GM21367 (cell line): ENCODE data around the gene PACS2.
"Not testable (repeated sequence)": the region's sequence is repeated elsewhere in the genome, so short reads cannot be mapped to it uniquely, and the experiment has no call there.

Experiments used
- ATAC-seq: cut with Tn5 transposase; IDR thresholded peaks from one replicate; pipeline ENCODE4 v1.9.1; 2021; ENCODE audit not compliant: unreplicated experiment

PACS2 gene

GRCh38 chr14:105313381-105314286 is 914 bp upstream of the PACS2 start:
- peak; percentile 11 for ATAC-seq

DNA sequence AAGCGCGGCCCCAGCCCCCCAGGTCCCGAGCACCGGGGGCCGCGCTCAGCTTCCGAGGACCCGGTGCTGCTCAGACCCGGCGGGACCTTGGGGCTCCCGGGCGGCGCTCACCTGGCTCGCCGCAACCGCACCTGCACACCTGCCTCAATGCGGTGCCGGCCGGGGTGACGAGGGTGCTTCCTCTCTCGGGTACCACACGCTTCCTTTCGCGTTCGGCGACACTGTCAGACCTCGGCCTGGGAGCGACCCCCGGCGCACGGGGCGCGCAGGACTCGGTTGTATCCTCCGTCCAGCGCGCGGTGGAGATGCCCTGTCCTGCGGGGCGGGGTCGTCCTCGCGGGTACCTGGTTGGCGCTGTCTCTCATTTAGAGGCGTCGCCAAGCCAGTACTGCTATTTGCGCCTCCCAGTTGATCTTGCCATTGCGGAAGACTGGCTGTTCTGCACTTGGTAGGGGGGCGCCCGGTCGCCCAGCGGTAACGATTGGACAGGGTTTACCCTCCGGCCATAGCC is 718 bp downstream of the PACS2 start:
- ATAC-seq, result peak; percentile 8

DNA sequence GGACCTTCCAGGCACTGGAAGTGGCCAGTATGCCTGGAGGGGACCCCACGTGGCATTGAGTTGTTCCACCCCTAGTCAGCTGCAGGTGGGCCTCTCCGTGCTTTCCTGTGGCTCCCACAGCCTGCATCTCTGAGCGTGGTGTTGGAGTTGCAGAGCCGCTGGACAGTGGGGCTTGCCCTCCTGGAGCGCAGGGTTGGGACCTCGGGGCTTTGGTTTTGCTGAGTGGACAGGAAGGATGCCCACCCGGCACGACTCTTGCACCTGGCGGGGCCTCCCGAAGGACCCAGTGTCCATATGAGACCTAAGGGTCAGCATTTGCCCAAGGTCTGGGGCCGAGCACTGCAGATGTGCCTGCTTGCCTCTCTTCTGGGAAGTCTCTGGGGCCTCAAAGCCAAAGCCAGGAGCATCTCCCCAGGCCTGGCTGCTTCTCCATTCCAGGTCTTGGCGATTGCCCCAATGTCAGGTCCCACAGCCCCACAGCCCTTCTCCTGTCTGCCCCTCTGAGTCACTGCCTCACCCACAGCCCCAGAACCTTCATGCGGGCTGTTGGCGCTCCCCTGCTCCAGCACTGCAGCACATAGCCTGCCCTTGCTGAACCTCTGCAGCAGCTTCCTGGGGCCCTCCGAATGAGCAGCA is 1.5 kb downstream of the PACS2 start:
- no peak for ATAC-seq

- ATAC-seq, result no peak
These were observed 2.0 kb downstream of the PACS2 start for GRCh38 chr14:105316577-105316941.

GRCh38 chr14:105316968-105317510 is 2.5 kb downstream of the PACS2 start:
- no peak for ATAC-seq

DNA sequence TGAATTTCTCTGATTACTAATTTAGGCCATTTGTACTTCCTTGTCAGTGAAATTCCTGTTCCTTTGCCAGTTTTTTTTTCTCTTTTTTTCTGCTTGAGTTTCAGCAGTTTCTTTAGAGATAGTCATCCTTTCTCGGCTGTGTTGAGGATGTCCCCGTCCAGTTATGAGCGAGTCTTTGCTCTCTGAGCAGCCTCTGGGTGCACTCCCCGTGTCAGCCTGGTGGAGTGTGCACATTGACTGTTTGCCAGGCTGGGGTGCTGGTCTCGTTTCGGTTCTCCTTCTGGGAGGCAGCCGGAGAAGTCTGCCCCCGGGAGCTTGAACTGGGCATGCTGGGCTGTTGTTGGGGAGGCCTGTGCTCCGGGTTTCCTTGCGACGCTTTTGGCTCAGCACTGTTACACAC is 3.0 kb downstream of the PACS2 start:
- ATAC-seq, result no peak

DNA sequence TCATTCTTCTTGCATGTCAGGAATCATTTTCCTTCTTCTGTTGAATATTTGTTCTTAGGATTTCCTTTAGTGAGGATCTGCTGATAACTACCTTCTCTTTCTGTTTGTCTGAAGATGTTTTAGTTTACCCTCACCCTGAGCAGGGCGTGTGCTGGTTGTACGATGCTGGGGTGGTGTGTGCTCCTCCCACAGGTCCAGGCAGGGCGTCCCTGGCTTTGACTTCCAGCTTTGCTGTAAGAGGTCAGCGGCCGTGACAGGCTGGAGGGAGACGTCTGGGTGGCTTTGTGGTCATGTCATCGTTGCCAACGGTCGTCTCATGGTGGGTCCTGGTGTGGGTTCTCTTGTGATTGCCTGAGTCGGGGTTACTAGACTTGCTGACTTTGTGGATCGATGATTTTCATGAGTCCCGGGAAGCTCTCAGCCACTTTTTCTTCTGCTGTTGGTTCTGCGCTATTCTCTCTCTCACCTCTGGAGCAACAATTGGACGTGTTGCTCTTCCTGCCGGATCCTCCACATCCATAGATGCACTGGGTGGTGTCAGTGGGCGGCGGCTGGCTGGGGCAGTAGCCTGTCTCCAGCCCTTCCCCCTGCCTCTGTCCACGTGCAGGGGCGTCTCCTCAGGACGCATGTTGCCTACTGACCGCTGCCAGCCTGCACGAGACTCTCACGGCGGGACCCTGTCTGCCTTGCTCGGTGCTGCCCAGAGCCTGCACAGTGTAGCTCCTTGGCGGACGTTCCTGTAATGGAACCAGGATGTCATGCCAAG is 8.4 kb downstream of the PACS2 start:
- no peak for ATAC-seq

- no peak for ATAC-seq
These were observed 9.1 kb downstream of the PACS2 start for GRCh38 chr14:105323663-105324062.

GRCh38 chr14:105324080-105324778 is 9.7 kb downstream of the PACS2 start:
- ATAC-seq, result no peak

GRCh38 chr14:105324871-105325270 is 10.3 kb downstream of the PACS2 start:
- ATAC-seq, result no peak

DNA sequence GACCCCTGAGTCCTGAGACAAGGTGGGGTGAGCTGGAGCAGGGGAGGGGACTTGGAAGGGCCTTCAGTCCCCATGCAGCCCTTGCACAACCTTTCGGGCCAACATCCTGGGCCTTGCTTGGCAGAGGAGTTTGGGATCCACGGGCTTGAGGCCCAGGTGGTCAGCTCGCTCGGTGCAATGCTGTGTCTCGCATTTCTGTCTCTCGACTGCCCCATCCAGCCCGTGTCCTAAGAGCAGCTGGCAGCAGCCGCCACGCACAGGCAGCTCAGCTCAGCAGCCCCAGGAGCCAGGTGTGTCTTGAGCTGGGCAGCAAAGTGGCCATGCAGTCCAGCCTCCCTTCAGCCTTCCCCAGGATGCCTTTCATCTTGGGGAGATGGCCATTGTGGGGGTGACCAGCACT is 10.8 kb downstream of the PACS2 start:
- ATAC-seq, result no peak

GRCh38 chr14:105325716-105326567 is 11.4 kb downstream of the PACS2 start:
- ATAC-seq, result no peak

DNA sequence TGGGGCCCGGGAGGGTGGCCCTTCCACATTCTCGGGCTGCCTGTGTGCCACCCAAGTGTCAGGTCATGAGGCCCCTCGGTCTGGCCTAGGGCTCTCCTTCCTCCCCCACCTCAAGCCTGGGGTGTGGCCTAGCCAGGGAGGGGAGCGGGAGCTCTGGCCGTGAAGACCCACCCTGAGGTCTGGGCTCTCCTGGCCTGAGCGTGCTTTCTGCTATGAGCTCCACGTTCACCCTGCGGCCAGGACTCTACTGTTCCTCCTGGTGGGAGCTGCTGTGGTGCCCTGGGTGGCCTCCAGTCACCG is 12.0 kb downstream of the PACS2 start:
- no peak for ATAC-seq

DNA sequence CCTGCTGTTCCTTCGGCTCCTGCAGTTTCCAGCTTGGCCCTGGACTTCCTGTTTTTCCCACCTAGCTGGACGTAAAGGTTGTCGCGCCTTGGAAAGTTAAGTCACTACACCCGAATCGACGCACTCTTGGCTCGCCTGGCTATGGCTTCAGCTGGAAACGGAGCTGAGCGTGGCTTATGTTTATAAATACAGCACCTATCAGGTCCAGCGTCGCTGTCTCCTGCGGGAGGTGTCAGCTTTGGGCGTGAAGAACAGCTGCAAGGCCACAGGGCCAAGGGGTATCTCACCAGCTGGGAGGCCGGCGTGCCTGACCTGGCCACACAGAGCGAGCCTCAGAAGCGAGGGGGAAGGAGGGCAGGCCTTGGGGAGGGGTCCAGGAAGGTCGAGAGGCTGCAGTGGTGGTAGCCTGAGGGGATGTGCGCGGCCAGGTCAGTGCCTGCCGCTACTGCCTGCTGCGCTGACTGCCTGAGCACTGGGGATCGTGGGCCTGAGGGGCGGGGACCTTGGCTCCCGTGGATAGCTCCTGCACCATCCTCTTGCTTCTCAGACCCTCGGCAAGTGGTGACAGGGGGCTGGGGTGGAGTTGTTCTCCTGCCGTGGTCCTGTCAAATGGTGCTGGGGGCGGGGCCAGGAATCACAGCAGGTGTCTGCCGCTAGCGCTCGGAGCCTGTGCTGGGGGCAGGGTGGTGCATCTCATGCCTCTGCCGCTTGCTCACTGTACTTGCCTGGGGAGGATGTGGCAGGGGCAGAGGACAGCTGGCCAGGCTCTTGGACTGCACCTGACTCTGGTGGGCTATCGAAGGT is 12.5 kb downstream of the PACS2 start:
- no peak for ATAC-seq

GRCh38 chr14:105327695-105328045 is 13.1 kb downstream of the PACS2 start:
- not testable (repeated sequence) for ATAC-seq

DNA sequence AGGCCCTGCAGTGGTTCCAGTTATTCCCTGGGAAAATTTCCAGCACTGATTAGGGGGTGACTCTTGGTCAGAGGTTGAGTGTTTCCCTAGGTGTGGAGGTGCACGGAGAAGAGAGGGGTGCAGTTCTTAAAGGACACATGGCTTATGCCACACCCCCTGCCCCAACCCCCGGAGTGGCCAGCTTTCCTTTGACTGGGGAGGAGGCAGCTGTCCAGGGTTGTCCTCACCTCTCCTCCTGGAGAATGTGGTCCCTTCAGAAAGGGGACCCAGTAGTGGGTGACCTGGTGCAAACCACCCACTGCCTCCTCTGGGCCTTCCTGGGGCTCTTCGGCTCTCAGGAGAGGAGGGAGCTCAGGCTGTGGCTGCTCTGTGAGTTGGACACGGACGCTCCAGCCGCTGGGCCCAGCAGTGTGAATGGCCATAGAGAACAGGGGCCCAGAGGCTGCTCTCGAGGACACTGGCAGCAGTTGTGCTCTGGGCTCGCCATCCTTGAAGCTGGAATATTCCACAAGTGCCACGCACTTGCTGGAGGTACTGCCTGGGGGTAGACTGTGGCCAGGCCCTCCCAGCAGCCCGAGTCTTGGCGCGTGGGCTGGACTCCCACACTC is 13.6 kb downstream of the PACS2 start:
- no peak for ATAC-seq

- no peak for ATAC-seq
These were observed 14.3 kb downstream of the PACS2 start for GRCh38 chr14:105328678-105329390.
